Daoy (cell line): Measurements from ENCODE around the gene CLSTN2. TPM values are rescaled to one million over a fixed set of nuclear protein-coding genes. Genes with fewer than 3 reads are reported as not detected.

Source experiments
- DNase-seq: peaks from one replicate; pipeline ENCODE4 v3.0.0-alpha.2; 2015; ENCODE audit warnings: low read depth
- total RNA-seq: library from RNA; depleted of rRNA; stranded (reverse); fragments of >200 nt; shearing (Covaris generic); gene quantifications from 2 replicates; pipeline ENCODE4 v1.2.3, GENCODE V29; 2014

The CLSTN2 gene
- total RNA-seq, 1 experiment from 2014 or later: 0.91 TPM

DNA sequence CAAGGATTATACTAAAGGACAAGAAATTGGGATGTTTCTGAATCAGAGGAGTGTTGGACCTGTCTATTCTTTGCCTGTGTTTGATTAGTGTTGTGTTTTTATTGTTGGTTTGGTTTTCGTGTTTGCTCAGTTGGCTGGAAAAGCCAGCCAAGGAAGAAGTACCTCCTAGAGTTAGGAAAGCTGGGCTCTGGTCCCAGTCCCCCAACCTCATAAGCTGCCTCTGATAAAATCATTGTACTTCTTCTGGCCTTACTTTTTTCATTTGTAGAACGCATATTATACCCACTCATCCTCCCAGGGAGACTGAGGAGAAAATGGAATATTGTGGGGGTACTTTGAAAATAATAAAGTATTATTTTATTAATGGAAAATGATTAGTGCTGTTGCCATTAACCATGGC lies 565.5 kb downstream of the CLSTN2 start:
- DNase-seq: no peak

DNA sequence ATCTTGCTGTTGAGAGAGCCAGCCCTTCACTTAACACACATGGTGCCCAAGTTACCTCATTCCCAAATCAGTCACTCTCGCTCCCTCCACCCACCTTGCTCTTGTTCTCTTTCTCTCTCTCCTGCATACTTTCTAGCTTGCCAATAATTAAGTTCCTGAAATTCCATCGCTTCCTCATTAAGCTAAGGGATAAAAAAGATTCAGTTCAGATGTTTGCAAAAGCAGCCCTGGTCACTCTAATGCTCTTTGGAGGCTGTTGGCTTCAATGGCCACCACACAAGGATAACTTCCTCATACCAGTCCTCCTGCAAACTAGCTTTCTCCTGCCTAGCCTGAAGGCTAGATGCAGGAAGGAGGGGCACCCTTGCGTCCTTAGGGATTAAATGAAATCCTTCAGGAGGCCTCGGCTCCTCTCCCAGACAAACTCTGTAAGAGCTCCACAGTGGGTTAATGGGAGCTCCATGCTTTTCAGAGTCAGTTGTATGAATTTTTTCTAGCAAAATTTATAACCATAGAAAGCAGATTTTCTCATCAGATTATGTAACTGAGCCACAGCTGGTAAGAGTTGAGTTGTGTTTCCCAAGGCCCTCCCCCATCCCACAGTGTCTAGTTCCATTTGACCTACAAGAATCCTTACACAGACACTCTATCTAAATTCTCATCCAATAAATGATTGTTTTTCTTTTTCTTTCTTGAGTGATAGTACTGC lies 566.2 kb downstream of the CLSTN2 start:
- no peak for DNase-seq

DNA sequence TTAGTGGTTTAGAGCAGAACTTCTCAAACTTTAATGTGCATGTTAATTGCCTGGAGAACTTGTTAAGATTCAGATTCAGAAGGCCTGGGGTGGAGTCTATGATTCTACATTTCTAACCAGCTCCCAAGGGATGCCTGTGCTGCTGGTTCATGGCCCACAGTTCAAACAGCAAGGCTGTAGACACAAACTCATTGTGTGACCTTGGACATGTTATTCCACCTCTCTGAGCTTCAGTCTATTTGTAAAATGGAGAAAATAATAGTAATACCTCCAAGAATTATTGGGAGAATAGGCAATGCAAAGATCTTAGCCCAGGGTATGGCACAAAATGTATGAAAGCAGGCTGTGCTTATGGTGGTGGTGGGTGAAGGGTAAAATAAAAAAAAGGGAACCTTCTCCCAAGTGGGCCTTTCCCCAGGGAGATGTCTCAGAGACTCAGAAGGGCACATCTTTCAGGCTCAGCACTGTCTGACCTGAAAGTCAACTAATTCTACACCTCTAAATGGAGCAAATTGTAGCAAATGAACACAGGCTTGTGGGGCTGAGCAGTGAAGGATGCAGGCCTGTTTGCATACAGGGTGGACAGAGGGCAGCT lies 566.9 kb downstream of the CLSTN2 start:
- no peak for DNase-seq

DNA sequence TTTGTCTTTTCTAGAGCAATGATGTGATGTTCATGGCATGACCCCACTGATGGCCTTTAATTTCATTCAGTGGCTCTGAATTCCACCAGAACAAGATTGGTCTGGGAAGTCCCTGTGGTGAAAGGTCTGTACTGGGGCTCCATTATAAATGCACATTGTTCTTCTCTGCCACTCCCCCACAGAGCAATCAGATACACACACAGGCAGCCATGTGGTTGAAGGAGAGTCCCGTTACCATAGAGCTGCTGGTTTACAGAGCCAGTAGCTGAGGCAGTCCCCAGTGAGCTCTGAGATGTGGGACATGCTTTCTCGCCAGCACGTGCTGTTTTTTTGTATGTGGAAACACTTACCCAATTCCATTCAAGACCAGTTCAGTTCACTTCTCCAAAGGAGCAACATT lies 570.2 kb downstream of the CLSTN2 start:
- DNase-seq: peak; percentile 64

DNA sequence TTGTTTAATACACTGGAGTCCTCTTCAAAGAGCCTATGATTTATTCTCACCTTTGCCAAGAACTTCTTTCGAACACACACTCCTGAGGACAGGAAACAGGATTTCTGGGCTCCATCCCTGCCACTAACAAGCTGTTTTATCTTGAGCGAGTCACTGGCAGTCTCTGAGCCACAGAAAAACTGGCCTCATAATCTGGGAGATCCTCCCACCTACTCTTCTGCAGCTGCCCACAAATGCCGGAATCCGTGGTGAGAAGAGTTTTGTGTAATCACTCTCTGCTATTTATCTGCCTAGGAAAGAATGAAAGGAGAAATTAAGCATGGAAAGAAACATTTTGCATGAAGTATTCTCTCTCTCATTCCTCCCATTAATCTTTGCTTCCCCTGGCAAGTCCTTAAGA lies 570.9 kb downstream of the CLSTN2 start:
- DNase-seq: peak; percentile 16

DNA sequence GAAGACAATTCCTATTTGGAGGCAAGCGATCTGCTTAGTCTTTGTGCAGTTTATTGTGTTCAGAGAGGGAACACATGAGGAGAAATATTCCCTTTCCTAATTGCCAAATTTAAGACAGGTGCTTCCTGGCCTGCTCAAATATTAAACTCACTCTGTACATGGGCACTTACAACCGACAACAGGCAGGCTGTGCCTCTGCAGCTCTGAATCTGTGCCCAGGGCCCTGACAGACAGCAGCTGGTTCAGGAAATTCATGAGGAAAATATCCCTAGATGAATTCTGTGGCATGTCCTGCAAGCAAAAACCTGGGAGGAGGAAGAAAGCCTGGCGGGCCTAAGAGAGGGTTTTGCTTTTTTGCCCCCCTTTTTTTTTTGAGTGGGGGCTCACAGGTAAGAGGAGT lies 573.6 kb downstream of the CLSTN2 start:
- no peak for DNase-seq

DNA sequence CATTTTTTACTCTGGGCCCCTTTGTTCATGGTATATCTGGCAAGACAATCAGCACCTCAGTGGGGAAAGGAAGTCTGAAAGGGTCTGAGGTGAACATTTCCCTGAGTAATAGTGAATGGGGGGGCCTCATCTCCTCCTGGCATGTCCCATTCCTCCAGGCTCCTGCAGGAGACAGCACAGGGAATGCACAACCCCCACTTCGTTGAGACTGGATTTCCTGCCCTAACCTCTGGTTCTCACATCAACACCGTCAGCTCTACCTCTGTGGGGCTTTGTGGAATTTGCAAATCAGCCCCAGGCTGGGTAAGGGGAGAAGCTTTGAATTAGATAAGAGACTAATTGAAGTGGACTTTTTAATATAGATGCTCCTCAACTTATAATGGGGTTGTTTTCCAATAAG lies 574.5 kb downstream of the CLSTN2 start:
- no peak for DNase-seq

DNA sequence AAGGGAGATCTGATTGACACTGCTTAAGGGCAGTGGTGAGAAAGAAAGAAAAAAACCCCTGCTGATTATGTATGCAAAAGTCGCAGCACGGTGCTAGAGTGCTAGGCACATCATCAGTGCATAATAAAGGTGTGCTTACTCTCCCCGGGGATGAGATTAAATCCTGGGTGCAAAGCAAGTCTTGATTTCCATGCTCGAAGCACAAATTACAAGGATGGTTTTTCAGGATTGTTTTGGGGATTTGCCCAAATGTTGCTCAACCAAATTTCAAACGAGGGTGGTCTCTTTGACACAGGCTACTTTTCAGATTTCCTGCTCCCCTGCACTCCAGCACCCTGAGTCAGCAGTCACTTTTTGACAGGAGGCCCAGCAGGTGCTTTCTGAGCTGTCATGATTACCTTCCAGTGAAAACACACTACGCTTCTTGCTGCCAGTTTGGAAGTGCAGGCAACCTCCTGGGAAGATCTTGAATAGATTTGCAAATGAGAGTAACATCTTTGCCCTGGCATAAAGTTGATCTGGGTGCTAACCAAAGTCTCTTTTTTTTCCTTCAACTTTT lies 575.4 kb downstream of the CLSTN2 start:
- DNase-seq: no peak

DNA sequence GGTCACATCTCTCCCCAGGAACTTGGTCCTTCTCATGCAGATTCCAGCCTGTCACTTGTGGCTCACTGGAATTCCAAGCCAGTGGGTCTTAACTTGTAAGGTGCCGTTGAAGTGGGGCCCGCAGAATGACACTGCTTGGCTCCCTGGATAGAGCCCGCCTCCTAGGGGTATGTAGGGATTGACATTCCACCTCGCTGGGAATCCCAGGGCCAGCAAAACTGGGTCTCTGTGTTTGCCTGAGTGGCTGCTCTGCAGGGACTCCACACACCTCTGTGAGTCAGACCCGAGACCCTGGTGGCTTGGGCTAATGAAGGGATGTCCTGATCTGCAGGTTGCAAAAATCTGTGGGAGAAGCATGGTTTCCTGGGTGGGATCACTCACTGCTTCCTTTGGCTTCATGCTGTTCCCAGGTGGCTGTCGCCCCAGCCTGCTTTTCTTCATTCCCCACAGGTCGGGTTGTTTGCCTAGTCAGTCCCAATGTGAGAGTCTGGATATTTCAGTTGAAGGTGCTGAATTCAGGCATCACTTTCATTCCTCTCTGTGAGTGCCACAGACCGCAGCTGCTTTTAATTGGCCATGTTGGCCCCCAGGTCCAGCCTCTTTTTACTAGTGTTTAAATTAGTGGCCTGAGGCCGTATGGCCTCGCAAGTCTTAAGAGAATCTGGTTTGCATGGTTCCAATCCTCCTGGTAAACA lies 586.9 kb downstream of the CLSTN2 start:
- no peak for DNase-seq

DNA sequence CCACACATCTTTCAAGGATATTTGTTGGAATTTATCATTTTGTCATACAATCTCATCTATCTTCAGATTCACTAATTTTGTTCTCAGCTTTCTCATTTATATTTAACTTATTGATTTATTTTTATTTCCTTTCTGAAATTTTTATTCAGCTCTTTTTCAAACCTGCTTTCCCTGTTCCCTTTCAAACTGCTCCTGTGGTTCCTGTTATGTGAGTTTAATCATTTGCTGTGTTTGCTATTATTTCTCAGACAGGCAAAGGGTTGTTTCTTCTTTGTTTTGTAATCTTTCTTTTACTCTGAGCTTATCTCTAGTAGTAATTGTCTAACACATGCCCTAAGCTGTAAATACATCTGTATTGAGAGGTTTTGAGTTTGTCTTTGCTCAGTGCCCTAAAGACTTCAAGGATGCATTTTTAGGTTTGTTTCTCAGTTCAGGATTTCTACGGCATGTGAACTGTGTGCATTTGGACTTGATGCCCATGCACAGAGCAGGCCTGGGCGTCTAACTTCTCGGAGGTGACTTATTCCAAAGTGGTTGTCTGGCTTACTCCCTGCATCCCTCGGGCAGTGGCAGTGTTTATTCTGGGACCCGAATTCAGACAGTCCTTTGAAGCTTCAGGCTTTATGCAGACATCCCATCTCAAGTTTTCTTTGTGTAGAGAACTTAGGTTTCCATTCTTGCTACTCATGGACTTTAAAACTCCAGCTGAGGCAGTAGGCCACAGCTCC lies 587.8 kb downstream of the CLSTN2 start:
- DNase-seq: no peak

DNA sequence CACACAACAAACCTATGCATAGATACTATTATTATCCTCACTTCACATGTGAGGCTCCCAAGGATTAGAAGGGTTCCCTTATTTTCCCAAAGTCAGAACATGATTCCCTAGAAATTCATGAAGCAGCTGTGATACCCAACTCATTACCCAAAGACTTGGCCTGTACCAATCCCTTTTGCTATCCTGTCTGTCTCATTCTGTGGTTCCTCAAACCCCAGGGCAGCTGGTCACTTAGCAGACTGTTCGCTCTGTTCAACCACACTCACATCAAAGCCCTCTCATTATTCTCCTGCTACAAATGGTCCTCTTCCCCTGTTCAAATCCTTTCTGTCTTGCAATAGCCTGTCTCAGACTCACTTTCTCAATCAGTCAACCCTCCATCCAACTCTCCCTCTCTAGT lies 588.6 kb downstream of the CLSTN2 start:
- no peak for DNase-seq

DNA sequence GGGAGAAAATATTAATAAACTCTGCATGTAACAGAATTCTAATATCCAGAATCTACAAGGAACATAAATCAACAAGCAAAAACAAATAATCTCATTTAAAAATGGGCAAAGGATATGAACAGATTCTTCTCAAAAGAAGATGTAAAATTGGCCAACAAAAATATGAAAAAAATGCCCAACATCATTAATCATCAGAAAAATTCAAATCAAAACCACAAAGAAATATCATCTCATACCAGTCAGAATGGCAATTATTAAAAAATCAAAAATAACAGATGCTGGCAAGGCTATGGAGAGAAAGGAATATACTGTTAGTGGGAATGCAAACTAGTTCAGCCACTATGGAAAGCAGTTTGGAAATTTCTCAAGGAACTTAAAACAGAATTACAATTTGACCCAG lies 592.2 kb downstream of the CLSTN2 start:
- no peak for DNase-seq

DNA sequence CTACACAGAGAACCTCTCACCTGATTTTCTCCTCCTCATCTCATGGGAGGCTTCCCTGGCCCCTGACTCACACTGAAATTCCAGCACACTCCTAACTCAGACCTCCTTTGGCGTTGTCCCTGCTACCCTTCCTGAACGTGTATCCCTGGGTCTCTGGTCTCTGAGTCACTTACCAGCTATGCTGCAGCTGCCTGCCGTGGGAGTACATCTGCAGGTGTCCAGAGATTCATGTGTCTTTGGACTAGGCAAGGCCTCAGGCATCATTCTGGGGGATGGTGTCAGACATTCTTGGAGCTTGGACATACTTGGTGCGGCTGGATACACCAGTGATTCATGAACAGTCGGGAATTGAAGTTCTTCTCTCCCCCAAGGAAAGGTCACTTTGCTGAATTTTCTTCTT lies 594.1 kb downstream of the CLSTN2 start:
- DNase-seq: peak; percentile 97

DNA sequence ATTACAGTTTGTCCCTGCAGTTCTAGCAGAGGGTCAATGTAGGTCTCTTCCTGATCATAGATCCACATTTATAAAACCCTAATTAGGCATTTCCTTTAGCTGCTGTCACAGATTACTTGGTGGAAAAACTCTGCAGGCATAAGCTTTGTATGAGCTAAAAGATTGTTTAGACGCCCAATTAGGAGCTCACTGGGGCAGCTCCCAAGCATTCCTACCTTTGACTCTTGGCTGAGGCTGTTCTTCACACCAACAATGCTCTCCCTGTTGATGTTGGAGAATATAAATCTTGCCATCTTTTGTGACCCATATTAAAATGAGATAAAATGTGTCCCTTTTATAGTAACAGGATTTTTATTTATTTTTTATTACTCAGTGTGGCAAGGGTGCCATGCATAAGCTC lies 594.6 kb downstream of the CLSTN2 start:
- no peak for DNase-seq

DNA sequence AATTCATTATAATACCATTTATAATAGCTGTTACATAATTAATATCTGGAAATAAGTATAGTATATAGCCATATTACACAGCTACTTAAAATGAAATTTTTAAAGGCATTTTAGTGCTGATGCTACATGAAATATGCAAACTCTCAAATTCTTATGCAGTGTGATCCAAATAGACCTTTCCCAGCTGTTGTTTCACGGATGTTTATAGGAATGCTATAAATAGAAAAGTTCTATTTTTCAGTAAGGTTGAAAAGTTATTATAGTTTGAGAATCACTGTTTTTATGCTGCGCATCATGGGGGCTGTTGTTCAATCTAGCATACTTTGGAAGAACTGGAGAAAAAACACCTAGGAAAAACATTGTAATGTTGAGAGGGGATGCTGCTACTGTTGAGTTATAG lies 595.1 kb downstream of the CLSTN2 start:
- DNase-seq: no peak

DNA sequence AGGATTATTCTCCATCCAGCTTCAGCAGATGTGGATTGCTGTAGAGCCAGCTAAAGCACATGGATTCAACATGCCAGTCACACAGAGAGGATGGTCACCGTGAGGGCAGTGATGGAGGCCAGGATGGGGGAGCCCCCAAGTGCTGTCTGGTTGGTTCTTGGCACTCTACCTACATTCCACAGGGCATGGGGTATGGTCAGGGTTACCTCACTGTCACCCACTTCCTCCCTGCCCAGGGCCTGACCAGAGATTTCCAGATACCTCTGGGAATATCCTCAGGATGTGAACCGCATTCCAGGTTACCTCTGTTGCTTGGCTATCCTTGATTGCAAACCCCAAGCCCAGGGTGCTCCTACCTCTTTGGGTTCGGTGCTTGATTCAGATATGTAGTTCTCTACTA lies 595.6 kb downstream of the CLSTN2 start:
- peak; percentile 71 for DNase-seq

DNA sequence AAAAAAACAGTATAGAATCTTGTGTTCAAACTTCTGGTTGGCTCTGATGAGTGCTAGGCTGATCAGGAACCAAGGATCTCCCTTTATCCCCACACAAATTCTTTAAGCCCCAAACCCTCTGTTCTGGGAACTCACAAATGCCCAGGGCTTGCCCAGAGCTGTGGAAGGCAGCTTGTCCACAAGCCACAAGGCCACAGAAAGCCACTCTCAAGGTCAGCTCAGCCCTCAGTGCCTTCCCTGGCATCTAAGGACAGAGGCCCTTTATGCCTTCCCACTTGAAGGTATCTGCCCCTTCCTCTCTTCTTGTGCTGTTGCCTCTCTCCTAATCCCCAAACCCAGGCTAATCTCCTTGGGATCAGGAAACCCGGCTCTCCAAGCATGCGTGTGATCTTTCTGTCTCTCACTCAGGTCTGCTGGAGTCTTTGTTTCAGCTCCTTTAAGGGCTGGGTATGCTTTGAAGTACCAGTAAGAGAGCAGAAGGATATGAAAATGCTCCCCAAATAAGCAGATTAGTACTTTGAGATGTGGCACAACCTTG lies 597.9 kb downstream of the CLSTN2 start:
- DNase-seq: no peak

DNA sequence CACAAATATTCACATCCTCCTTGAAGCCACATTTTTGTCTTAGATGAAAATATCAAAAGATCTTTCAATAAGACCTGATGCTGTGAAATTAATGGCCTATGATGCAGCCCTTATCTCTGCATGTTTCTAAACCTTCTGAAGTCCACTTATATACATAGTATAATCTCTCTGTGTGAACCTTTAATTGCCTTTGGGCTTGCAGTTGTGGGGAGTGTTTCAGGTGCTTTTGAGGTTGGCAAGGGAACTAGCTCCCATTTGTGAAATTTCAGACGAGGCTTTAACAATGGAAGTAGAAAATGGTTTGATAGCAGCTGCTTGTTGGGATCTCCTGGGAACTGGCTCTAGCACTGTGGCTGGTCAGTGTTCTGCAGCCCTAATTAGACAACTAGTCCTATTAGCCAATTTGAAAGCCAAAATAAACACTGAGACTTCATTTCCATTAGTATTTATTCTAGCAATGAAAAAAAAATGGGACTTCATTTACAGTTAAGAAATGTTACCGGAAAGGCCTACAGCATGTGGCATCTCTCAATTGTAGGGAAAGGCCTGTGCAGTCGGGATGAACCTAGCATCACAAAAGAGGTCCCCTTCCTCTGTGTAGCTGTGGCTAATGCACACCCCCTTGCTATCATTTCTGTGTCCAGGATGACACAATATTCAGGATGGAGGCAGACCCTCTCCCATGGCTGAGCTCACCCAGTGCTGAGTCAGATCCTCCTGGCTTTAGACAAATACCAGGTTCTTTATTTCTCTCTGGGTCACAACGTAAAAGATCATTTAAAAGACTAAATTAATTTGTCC lies 602.1 kb downstream of the CLSTN2 start:
- no peak for DNase-seq

DNA sequence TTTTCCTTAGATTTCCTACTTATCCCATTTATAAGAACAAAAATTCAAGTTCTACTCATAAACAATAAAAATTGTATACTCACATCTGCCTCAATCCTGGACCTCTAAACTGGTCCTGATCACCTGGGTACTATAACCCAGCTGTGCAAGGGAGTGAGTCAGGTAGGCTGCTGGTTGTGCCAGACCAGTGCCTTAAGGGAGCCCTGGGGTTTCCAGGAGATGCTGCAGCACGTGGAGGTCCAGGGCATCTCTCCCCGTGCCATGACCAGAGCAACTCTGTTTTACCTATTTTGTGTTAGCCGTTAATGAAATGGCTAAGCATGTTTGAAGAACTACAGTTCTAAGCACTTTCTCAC lies 602.7 kb downstream of the CLSTN2 start:
- no peak for DNase-seq

DNA sequence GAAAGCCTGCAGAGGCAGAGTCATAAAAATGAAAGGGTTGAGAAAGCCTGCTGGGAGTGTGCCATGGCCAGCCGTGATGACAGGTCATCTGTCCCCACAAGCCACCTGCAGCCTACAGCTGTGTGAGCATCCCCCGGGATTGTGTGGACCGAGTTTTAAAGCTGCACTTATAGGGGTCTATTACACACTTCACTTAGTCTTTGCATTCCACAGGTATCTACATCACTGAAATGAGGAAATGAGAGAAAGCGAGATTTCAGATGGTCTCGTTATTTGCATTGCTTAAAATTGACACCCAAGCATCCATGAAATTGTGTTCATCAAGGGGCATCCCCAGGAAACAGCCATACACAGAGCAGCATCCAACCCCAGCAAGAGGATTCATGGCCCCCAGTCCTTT lies 605.3 kb downstream of the CLSTN2 start:
- DNase-seq: no peak

DNA sequence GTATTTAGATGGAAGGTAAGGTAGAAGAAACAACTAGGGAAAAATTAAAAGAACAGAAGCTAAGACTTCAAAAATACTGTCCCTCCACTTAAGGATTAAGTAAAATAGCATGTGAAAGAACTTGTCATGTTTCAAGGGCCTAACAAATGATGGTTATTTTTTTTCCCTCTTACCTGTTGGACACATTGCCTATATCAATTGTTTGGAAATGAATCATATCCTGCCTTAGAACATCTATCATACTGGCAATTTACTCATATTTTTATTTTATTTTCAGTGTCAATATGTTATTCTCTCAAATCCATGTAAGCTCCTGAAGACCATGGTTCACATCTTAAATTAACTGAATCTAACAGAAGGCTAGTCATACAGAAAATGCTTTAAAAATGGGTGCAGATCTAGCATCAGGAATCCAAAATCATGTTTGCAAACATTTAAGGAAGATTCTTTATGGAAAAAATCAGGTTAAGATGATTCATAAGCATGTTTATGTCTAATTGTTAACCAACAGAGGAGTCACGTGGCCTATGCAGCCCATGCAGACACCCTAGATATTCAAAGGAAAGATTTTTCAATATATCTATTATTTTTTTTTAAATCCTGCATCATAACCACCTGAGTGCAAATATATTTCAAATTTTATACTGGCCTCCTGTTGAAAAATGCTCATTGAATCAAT lies 607.1 kb downstream of the CLSTN2 start:
- DNase-seq: no peak
